Activated naive CD4-positive, alpha-beta T cell treated with anti-CD3 and anti-CD28 coated beads, Interleukin-2, amount 50 U/mL, for 72 hours (primary cell): ENCODE measurements around the gene SMS. TPM values are rescaled to one million over a fixed set of nuclear protein-coding genes. Genes with fewer than 3 reads are reported as not detected.
A peak's percentile ranks its signal among the peaks of the same experiment; 100 is the strongest.
"Not testable (repeated sequence)": the region's sequence is repeated elsewhere in the genome, so short reads cannot be mapped to it uniquely, and the experiment has no call there.

Experiments used
- ATAC-seq, 2 donors: fragments of 150-1000 bp; cut with Tn5 transposase; 2 replicates each; pipeline ENCODE4 v1.10.0; 2021; ENCODE audit warnings: mild to moderate bottlenecking in 2 of 2, moderate library complexity in 2 of 2
- DNase-seq, 2 donors: peaks; one replicate each; pipeline ENCODE4 v3.0.0; 2021 to 2022; ENCODE audit warnings: low spot score in 2 of 2
- H3K27ac Mint-ChIP-seq, 2 donors: one replicate each; pipeline ENCODE4 v1.8.0; 2022; ENCODE audit warnings: mild to moderate bottlenecking in 2 of 2, mixed read lengths in 2 of 2
- H3K36me3 Mint-ChIP-seq, 2 donors: one replicate each; pipeline ENCODE4 v1.8.0; 2022; ENCODE audit warnings: mixed read lengths in 2 of 2
- H3K9me3 Mint-ChIP-seq, 2 donors: one replicate each; pipeline ENCODE4 v1.8.0; 2022; ENCODE audit warnings: mixed read lengths in 2 of 2
- total RNA-seq, 2 donors: library from RNA; stranded (reverse); gene quantifications; one replicate each; pipeline ENCODE4 v1.2.3, GENCODE V29; 2022

SMS gene
- total RNA-seq, 2 donors from 2014 or later: 38.0 to 105 TPM

GRCh38 chrX:21944136-21944615 is 3.7 kb downstream of the SMS start:
- H3K9me3 Mint-ChIP-seq: no peaks in the 10 kb centered on the region
- H3K27ac Mint-ChIP-seq: no peak overlapping the region
- DNase-seq: no peak
- no peak for ATAC-seq
- H3K36me3 Mint-ChIP-seq: peaks cover 5 to 21% of the 10 kb centered on the region in 2 donors

DNA sequence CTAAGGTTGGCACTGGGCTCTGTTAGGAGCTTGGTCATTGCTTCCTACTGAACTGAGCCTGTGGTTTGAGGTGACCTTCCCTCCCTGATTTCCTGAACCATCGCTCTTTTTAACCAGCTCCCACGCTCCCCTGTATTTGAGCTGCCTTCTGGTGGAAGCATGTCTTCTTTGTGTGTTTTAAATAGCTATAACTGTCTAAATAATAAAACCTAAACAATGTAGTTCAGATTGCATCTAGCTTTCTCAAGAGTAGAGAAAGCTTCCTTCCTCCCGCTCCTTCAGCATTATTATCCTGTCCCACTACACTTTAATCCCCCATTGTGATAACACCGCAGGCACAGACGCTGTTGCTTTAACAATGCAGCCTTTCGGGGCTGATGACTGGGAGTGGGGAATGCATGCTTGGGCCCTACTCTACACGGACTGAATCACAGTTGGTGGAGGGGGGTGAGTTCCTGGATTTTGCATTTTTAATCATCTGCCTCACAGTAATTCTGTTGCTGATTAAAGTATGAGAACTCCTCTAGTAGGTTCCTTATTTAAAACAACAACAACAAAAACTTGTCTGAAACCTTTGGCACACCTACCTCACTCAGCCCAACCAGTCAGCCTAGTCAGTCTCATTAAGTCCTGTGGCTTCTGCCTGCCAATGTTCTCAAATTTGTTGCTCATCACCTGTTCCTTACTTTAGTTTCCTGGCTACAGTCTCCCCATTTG is 6.6 kb downstream of the SMS start:
- peaks cover 5 to 23% of the 10 kb centered on the region in 2 donors for H3K36me3 Mint-ChIP-seq
- no peaks in the 10 kb centered on the region for H3K9me3 Mint-ChIP-seq
- no peak for DNase-seq
- ATAC-seq: peak; percentile 26 to 28
- H3K27ac Mint-ChIP-seq: peak overlapping the region in 1 of 2 donors; percentile 65

GRCh38 chrX:21947671-21948070 is 7.2 kb downstream of the SMS start:
- Mint-ChIP-seq H3K27ac (peak overlapping the region in 1 of 2 donors; percentile 65), H3K36me3 (peaks cover 0 to 18% of the 10 kb centered on the region in 2 donors), H3K9me3 (no peaks in the 10 kb centered on the region)
- ATAC-seq: no peak
- DNase-seq: no peak

DNA sequence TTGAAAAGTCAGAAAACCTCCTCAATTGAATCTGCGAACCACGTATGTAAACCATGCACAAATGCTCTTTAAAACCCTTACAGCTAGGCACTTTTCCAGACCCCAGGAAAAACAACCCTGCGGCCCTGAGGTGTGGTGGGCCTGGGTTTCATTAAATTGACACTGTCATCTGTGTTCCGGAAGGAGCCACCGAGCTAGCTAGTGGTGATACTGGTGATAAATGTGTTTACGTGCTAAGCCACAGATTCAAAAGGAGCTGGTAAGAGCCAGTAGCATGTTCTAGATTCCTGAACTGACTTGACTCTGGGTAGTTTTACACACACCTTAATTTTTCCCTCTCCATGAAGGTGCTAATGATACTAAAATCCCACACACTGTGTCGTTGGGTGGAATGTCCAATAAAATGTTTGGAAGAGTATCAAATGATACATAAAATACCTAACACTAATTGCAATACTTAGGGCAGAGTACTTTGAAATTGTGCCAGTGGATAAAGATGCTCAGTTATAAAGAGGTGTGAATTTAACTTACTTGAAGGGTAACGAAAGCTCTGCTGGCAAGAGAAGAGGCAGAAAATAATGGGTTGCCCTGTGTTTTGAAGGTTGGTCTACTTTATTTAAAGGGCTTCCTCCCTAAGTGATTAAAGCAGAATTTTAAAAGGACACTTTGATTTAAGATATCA is 8.5 kb downstream of the SMS start:
- Mint-ChIP-seq H3K36me3 (peaks cover 0 to 5% of the 10 kb centered on the region in 2 donors), H3K27ac (no peak overlapping the region), H3K9me3 (no peaks in the 10 kb centered on the region)
- DNase-seq (no peak), ATAC-seq (no peak)

DNA sequence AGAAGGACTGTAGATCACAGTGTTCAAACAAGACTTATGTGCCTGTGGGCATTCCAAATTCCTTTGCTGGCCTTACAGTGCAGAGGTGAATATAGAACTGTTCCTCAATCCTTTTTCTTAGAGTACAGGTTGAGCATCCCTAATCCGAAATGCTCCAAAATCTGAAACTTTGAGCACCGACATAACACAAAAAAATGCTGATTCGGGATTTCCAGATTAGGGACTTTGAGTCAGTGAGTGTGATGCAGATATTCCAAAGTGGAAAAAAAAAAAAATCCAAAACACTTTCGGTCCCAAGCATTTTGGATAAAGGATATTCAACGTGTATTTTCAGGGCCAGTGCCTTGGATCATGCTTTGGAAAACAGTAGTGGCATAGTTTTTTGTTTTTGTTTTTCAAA is 9.2 kb downstream of the SMS start:
- DNase-seq: no peak
- Mint-ChIP-seq H3K36me3 (peaks cover 0 to 5% of the 10 kb centered on the region in 2 donors), H3K9me3 (no peaks in the 10 kb centered on the region), H3K27ac (no peak overlapping the region)
- no peak for ATAC-seq

DNA sequence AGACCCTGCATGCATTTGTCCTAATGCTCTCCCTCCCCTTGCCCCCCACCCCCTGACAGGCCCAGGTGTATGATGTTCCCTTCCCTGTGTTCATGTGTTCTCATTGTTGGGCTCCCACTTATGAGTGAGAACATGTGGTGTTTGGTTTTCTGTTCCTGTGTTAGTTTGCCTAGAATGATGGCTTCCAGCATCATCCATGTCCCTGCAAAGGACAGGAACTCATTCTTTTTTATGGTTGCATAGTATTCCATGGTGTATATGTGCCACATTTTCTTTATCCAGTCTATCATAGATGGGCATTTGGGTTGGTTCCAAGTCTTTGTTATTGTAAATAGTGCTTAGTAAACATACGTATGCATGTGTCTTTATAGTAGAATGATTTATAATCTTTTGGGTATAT is 10.0 kb downstream of the SMS start:
- H3K9me3 Mint-ChIP-seq, DNase-seq, ATAC-seq, H3K36me3 Mint-ChIP-seq, H3K27ac Mint-ChIP-seq: not testable (repeated sequence)

DNA sequence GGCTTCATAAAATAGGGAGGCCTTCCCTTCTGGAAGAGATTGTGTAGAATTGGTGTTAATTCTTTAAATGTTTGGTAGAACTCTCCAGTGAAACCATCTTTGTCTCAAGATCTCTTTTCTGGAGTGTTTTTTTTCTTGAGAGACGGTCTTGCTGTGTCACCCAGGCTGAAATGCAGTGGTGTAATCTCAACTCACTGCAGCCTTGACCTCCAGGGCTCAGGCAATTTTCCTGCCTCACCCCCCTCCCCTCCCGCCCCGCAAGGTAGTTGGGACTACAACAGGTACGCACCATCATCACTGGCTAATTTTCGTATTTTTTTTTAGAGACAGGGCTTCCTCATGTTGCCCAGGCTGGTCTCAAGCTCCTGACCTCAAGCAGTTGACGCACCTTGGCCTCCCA is 12.1 kb downstream of the SMS start:
- H3K36me3 Mint-ChIP-seq: peaks cover 0 to 5% of the 10 kb centered on the region in 2 donors
- H3K27ac Mint-ChIP-seq: no peak overlapping the region
- no peak for ATAC-seq
- DNase-seq: no peak
- H3K9me3 Mint-ChIP-seq: no peaks in the 10 kb centered on the region

- H3K9me3 Mint-ChIP-seq, H3K27ac Mint-ChIP-seq, ATAC-seq, H3K36me3 Mint-ChIP-seq, DNase-seq: not testable (repeated sequence)
These were observed 12.8 kb downstream of the SMS start for GRCh38 chrX:21953195-21953830.

DNA sequence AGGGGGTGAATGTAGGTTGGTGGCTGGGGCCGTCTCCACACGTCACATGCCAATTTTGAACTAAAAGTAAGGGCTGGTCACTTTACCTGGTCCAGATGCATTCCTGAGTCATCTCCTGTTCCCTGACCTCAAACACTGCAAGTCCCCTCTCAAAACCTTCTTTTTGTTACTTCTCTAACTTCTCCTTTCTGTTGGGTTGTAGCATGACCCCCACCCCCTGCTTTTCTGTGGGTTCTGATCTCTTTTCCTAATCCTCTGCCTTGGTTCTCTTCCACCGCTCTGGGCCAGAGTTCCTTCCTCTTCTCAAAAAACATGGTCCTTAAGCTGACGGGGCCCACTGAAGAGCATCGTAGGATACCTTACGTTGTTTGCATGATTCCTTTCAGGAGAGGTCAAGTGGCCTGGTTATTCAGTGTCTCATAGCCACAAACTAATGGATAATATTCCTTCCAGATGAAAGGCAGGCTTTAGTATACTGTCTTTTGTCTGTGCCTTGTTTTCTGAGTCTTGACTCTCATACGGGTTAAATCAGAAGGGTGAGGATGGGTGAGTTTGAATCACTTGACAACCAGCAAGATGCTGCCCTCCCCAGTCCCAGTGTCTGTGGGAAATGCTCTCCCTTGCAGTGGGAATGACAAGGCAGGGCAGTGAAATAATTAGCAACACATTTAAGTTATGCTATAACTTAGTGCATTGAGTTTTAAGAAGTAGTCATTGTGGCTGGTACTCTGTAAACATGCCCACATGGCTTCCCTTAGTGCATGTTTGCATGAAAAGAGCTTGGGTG is 15.1 kb downstream of the SMS start:
- DNase-seq (no peak), ATAC-seq (no peak)
- Mint-ChIP-seq H3K36me3 (no peaks in the 10 kb centered on the region), H3K9me3 (no peaks in the 10 kb centered on the region), H3K27ac (peak overlapping the region in 1 of 2 donors; percentile 6)

GRCh38 chrX:21956783-21957182 is 16.3 kb downstream of the SMS start:
- no peak for ATAC-seq
- no peak overlapping the region for H3K27ac Mint-ChIP-seq
- H3K9me3 Mint-ChIP-seq: no peaks in the 10 kb centered on the region
- DNase-seq: no peak
- no peaks in the 10 kb centered on the region for H3K36me3 Mint-ChIP-seq

- no peak overlapping the region for H3K27ac Mint-ChIP-seq
- ATAC-seq (no peak), DNase-seq (no peak)
- H3K9me3 Mint-ChIP-seq: no peaks in the 10 kb centered on the region
- no peaks in the 10 kb centered on the region for H3K36me3 Mint-ChIP-seq
These were observed 17.7 kb downstream of the SMS start for GRCh38 chrX:21958187-21958586.

DNA sequence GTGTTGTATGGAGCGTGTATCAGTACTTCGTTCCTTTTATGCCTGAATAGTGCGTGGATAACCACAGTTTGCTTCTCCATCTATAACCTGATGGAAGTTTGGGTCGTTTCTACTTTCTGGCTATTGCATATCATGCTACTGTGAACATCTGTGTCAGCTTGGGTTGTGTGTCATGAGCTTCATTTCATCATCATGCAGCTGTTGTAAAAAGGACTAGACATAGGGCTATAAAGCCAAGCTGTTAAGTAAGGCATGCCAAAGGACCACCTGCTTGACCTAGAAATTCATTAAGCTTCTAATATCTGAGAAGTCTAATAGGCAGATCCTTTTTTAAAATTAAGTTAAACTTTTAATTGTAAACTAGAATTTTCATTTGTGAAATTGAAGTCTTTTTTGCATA is 18.4 kb downstream of the SMS start:
- DNase-seq (no peak), ATAC-seq (no peak)
- H3K36me3 Mint-ChIP-seq: no peaks in the 10 kb centered on the region
- no peak overlapping the region for H3K27ac Mint-ChIP-seq
- no peaks in the 10 kb centered on the region for H3K9me3 Mint-ChIP-seq

GRCh38 chrX:21959362-21960051 is 19.0 kb downstream of the SMS start:
- ATAC-seq (no peak), DNase-seq (no peak)
- Mint-ChIP-seq H3K9me3 (no peaks in the 10 kb centered on the region), H3K36me3 (no peaks in the 10 kb centered on the region), H3K27ac (no peak overlapping the region)

DNA sequence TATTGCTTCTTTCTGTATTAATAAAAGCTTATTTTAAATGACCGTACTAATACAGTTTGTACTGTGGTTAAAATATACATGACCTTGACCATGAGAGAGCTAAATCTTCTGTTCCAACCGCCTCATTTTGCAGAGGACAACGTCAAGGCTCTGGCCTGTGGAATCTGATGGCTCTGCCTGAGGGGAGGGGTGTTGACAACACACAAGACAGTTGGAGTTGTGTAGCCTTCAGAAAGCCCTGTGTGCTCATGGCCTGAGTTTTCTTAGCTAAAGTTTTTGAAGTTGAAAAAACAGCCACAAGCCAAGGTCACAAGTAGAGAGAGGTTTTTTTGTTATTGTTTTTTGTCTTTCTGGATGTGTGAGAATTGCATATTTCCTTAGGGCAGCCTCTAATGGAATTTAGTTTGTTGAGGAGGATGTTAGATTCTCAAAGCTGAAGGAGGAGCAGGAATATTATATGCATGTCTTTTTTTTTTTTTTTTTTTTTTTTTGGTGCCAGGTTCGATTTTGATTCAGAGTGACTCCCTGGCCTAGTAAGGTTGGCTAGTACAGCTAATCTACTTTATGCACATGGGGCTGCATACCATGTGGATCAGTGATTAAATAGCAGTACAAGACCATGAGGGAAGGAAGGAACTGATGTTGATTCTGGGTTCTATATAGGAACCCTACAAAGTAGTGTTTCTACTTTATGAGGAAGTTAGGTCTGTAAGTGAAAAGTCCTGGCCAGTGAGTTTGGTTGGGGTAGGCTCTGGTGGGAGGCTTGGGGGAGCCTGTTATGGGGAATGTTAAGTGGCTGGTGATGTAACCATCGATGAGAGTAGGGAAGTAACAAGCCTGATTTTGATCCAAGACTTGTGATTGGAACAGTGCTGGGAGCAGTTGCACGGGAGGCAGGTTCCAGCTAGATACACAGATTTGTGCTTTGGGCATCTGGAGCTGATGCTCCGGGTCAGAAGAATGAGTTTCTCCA is 20.3 kb downstream of the SMS start:
- Mint-ChIP-seq H3K9me3 (no peaks in the 10 kb centered on the region), H3K27ac (no peak overlapping the region), H3K36me3 (no peaks in the 10 kb centered on the region)
- ATAC-seq (no peak), DNase-seq (no peak)

DNA sequence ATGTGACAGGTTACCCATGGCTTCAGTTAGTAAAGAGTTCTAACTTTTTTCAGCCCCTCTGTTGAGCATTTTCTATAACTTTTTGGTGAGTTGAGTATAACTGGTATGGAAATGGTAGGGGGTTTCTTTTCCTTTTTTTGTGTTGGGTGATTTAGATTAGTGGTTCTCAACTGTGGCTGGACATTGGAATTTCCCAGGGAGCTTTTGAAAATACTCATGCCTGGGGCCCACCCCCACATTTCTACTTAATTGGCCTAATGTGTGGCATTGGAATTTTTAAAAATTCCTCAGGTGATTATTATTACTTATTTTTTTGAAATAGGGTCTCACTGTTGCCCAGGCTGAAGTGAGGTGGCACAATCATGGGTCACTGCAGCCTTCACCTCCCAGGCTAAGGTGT is 21.9 kb downstream of the SMS start:
- no peak overlapping the region for H3K27ac Mint-ChIP-seq
- ATAC-seq (no peak), DNase-seq (no peak)
- no peaks in the 10 kb centered on the region for H3K36me3 Mint-ChIP-seq
- no peaks in the 10 kb centered on the region for H3K9me3 Mint-ChIP-seq
